ENCODE data around the gene ISG20.

ISG20 gene

DNA sequence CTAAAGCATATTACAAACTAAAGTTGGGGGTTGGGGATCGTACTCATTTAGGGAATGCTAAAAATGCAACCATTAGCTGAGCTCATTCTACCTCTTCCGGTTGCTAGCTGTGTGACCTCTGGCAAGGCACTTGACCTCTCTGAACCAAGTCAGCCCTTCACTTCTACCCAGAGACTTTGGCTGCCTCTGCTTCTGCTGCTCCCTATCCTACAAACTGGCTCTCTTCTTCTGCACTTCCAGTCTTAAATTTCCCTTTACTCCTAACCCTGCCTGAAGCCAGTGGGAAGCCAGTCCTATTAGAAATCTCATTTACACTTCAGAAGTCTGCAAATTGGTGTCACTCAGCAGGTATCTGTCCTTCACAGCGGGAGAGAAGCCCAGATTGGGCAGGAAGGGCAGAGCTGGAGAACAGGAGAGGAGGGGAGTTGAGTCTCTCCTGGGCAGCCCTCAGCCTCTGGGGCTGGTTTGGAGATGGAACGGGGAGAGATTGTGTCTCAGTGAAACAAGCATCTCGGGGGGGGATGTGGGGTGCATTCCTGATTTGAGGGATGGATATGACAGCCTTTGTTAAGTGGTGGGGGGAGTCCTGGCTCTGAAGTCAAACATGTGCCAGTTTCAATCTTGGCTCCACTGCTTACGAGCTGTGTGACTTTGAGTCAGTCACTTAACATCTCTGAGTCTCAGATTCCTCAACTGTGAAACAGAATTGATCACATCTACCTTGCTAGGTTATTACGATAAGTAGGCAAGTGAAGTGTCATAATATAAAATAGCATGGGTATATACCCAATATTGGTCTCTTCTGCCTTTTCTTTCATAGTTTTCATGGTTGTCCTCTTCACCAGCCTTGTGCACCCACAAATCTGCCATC lies 25.5 kb upstream of the ISG20 start:
- DNase-seq (ENCODE audit: low spot score), result no peak
- in situ Hi-C loops (cut with MboI; ENCODE audit: low pct_unique_long_range_greater_than_20kb, low sequenced_read_pairs, unreplicated experiment), result no loop called here
- TF ChIP-seq, protein P1, sequence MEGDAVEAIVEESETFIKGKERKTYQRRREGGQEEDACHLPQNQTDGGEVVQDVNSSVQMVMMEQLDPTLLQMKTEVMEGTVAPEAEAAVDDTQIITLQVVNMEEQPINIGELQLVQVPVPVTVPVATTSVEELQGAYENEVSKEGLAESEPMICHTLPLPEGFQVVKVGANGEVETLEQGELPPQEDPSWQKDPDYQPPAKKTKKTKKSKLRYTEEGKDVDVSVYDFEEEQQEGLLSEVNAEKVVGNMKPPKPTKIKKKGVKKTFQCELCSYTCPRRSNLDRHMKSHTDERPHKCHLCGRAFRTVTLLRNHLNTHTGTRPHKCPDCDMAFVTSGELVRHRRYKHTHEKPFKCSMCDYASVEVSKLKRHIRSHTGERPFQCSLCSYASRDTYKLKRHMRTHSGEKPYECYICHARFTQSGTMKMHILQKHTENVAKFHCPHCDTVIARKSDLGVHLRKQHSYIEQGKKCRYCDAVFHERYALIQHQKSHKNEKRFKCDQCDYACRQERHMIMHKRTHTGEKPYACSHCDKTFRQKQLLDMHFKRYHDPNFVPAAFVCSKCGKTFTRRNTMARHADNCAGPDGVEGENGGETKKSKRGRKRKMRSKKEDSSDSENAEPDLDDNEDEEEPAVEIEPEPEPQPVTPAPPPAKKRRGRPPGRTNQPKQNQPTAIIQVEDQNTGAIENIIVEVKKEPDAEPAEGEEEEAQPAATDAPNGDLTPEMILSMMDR (IDR thresholded peaks at IDR 0.05; ENCODE audit: extremely low read depth, insufficient read depth, missing control alignments), result no peak

DNA sequence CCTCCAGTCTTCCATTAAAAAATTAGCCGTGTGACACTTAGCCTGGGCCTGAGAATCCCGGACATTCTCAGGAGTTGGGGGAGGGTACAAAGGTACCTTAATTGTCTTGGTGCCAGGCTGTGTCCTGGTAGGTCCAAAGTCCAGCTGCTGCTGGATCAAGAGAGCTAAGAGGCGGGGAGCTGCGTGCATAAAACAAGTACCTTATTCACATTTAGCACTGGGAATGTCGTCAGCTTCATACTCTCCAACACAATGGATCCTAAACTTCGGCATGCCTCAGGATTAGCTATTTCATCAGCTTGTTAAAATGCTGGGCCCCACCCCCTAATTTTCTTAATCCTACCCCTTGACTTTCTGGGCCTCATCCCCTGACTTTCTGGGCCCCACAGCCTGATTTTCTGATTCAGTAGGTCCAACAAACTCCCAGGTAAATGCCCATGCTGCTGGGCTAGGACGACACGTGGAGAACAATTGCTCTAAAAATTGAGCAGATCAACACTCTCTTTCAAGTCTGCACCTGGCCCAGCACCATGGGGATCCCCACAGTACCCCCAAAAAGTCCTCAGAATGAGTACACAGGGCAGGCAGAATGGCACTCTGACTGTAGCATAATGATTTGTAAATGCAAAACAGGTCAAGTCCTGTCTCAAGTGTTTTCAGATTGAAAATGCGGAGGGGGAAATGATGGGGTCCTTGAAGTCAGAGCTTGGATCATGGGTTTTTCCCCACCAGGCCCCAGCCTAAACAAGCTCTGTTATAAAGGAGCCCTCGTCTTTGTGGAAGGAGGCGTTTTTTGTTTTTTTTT lies 23.3 kb upstream of the ISG20 start:
- in situ Hi-C loops (cut with MboI; ENCODE audit: low pct_unique_long_range_greater_than_20kb, low sequenced_read_pairs, unreplicated experiment), result no loop called here
- DNase-seq (ENCODE audit: low spot score), result peak; percentile 73
- TF ChIP-seq, protein P1 (IDR thresholded peaks at IDR 0.05; ENCODE audit: extremely low read depth, insufficient read depth, missing control alignments), result no peak

DNA sequence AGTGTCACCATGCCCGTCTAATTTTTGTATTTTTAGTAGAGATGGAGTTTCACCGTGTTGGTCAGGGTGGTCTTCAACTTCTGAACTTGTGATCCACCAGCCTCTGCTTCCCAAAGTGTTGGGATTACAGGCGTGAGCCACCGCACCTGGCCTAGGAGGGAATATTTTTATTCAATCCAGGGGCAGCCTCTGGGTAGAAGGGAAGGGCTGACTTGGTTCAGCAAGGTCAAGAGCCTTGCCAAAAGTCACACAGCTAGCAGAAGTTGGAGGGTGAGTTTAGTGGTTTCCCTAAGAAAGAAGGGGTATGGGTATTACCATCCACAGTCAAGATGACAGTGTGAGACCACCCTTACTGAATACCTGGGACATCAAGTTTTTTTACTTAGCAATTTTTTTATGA lies 22.6 kb upstream of the ISG20 start:
- in situ Hi-C loops (cut with MboI; ENCODE audit: low pct_unique_long_range_greater_than_20kb, low sequenced_read_pairs, unreplicated experiment), result no loop called here
- DNase-seq (ENCODE audit: low spot score), result no peak
- TF ChIP-seq, protein P1 (IDR thresholded peaks at IDR 0.05; ENCODE audit: extremely low read depth, insufficient read depth, missing control alignments), result no peak

DNA sequence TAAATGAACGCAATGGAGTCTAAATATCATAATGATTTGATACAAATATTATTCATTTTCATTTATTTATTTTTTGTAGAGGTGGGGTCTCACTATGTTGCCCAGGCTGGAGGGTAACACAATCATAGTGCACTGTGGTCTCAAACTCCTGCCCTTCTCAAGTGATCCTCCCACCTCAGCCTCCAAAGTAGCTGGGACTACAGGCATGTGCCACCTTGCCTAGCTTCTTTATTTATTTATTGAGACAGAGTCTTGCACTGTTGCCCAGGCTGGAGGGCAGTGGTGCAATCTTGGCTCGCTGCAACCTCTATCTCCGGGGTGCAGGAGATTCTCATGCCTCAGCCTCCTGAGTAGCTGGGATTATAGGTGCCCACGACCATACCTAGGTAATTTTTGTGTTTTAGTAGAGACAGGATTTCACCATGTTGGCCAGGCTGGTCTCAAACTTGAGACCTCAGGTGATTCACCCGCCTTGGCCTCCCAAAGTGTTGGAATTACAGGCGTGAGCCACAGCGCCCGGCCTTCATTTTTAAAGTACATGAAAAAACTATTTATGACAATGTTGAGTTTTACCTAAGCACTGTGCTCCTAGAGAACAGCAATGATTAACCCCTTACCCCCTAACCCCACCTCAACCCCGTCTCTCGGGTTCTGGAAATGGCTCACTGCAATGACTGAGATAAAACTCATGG lies 21.6 kb upstream of the ISG20 start:
- in situ Hi-C loops (cut with MboI; ENCODE audit: low pct_unique_long_range_greater_than_20kb, low sequenced_read_pairs, unreplicated experiment), result no loop called here
- TF ChIP-seq, protein P1 (IDR thresholded peaks at IDR 0.05; ENCODE audit: extremely low read depth, insufficient read depth, missing control alignments), result no peak
- DNase-seq (ENCODE audit: low spot score), result no peak

DNA sequence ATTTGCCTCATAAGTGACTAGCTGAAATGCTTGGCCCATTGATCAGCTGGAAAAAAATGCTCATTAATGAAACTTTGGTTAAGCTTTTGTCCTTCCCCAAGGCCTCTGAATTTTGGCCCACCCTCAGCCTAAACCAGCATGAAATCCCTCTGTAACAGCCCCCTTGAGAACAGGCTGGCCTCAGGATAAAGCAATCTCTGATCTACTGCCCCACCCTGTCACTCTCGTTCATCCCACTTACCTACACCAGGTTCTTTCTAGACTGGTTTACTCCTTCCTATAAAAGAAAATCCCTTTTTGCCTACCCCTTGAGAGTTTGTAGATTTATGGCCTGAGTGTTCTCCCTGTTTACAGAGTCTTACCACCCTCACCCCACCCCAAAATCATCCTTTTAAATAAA lies 21.0 kb upstream of the ISG20 start:
- TF ChIP-seq, protein P1 (IDR thresholded peaks at IDR 0.05; ENCODE audit: extremely low read depth, insufficient read depth, missing control alignments), result no peak
- in situ Hi-C loops (cut with MboI; ENCODE audit: low pct_unique_long_range_greater_than_20kb, low sequenced_read_pairs, unreplicated experiment), result no loop called here
- DNase-seq (ENCODE audit: low spot score), result no peak

DNA sequence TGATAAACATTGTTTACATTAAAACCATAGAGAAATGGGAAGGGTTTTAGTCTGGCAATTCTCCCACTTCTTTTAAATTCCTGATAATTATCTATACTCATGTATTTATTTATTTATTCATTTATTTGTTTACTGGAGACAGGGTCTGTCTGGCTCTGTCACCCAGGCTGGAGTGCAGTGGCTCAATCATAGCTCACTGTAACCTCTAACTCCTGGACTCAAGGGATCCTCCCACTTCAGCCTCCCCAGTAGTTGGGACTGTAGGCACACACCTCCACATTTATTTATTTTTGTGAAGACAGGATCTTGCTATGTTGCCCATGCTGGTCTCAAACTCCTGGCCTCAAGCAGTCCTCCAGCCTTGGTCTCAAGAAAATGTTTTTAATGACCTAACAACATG lies 20.1 kb upstream of the ISG20 start:
- no peak for DNase-seq (ENCODE audit: low spot score)
- in situ Hi-C loops (cut with MboI; ENCODE audit: low pct_unique_long_range_greater_than_20kb, low sequenced_read_pairs, unreplicated experiment), result no loop called here
- TF ChIP-seq, protein P1 (IDR thresholded peaks at IDR 0.05; ENCODE audit: extremely low read depth, insufficient read depth, missing control alignments), result no peak
